Small intestine (tissue), 7 donors: Measurements from ENCODE around the gene ETV6. TPM values are rescaled to one million over a fixed set of nuclear protein-coding genes. Genes with fewer than 3 reads are reported as not detected.

Experiments used
- DNase-seq, 2 donors: peaks; one replicate each; pipeline versions ENCODE4 v3.0.0 to v3.0.0-alpha.2; 2013
- FAIRE-seq: peaks from 2 replicates; lab custom pipeline; 2012; peaks lifted over from hg19 to GRCh38; lab: Jason Lieb, UNC
- H3K27ac ChIP-seq, 3 donors: one replicate each; pipeline ENCODE4 v1.5.1; 2013; ENCODE audit warnings: low read length in 2 of 3, mild to moderate bottlenecking in 2 of 3, control low read depth in 1 of 3, inconsistent platforms in 1 of 3, low read depth in 1 of 3, moderate library complexity in 1 of 3
- H3K27me3 ChIP-seq, 3 donors: one replicate each; pipeline ENCODE4 v1.6.1; 2013; ENCODE audit warnings: low read length in 3 of 3, inconsistent platforms in 1 of 3; ENCODE audit not compliant: control insufficient read depth in 3 of 3, insufficient read depth in 3 of 3
- H3K36me3 ChIP-seq, 3 donors: one replicate each; pipeline ENCODE4 v1.6.1; 2013; ENCODE audit warnings: low read length in 3 of 3, inconsistent platforms in 1 of 3, low read depth in 1 of 3, mild to moderate bottlenecking in 1 of 3, moderate library complexity in 1 of 3; ENCODE audit not compliant: control insufficient read depth in 3 of 3, insufficient read depth in 2 of 3
- H3K4me1 ChIP-seq, 3 donors: one replicate each; pipeline ENCODE4 v1.6.1; 2013; ENCODE audit warnings: low read length in 2 of 3, inconsistent platforms in 1 of 3, low read depth in 1 of 3, mild to moderate bottlenecking in 1 of 3, moderate library complexity in 1 of 3; ENCODE audit not compliant: control insufficient read depth in 3 of 3, insufficient read depth in 2 of 3
- H3K4me3 ChIP-seq, 3 donors: one replicate each; pipeline ENCODE4 v1.5.1; 2013; ENCODE audit warnings: low read length in 3 of 3, control low read depth in 1 of 3, inconsistent platforms in 1 of 3, low read depth in 1 of 3, mild to moderate bottlenecking in 1 of 3, moderate library complexity in 1 of 3
- H3K9me3 ChIP-seq, 2 donors: one replicate each; pipeline ENCODE4 v1.6.1; 2013; ENCODE audit warnings: low read depth in 1 of 2, low read length in 1 of 2; ENCODE audit not compliant: control insufficient read depth in 2 of 2, insufficient read depth in 1 of 2
- WGBS, 3 donors: extraction: QIAGEN DNeasy Blood & Tissue Kit; methylation state at CpG; one replicate each; pipeline ENCODE4 v1.1.7; 2013; 5-methylcytosine and 5-hydroxymethylcytosine counted together
- polyA plus RNA-seq, 4 donors: library from polyadenylated mRNA; stranded (reverse) in 3 of 4; unstranded in 1 of 4; fragments of 200-250 nt in 3 of 4; fragments of 120-200 nt in 1 of 4; gene quantifications; one replicate each; pipeline versions ENCODE4 v1.2.1 to v1.2.3, GENCODE V29; 2013
- donor health status: healthy with polysubstance abuse.
- donor health status: control.
- donor health status: control.
- donor health status: Bipolar disorder and iron deficiency.
- donor health status: healthy.

Gene ETV6
- polyA plus RNA-seq, 4 donors: 5.1 to 13.6 (median 8.4) TPM

- peak overlapping the region; percentile 25 to 83 (median 43) for H3K27ac ChIP-seq
- peaks cover 0 to 3% of the 10 kb centered on the region in 2 donors for H3K9me3 ChIP-seq
- no peak overlapping the region for H3K4me3 ChIP-seq
- peaks cover 12 to 33% (median 20%) of the 10 kb centered on the region in 3 donors for H3K4me1 ChIP-seq
- WGBS, 3 donors: 14 to 55% (median 51%) methylated on average over 8 of the region's 8 CpGs
- FAIRE-seq (no peak), DNase-seq (peak; percentile 40 to 90)
- H3K27me3 ChIP-seq: no peaks in the 10 kb centered on the region
- H3K36me3 ChIP-seq: peaks cover 0 to 19% (median 0%) of the 10 kb centered on the region in 3 donors
These were observed 233.0 kb downstream of the ETV6 start for GRCh38 chr12:11882301-11883019.

GRCh38 chr12:11884116-11884515, 234.6 kb downstream of the ETV6 start:
- Histone ChIP-seq H3K36me3 (peaks cover 0 to 21% (median 0%) of the 10 kb centered on the region in 3 donors), H3K27ac (peak overlapping the region in 2 of 3 donors; percentile 24 to 84), H3K4me1 (peaks cover 10 to 24% (median 20%) of the 10 kb centered on the region in 3 donors), H3K27me3 (no peaks in the 10 kb centered on the region), H3K9me3 (peaks cover 0 to 3% of the 10 kb centered on the region in 2 donors), H3K4me3 (no peak overlapping the region)
- DNase-seq: no peak
- FAIRE-seq: no peak
- WGBS, 3 donors: 78 to 84% (median 81%) methylated on average over 11 of the region's 11 CpGs

- 81 to 94% (median 91%) methylated on average over 2 of the region's 2 CpGs for WGBS, 3 donors
- Histone ChIP-seq H3K27me3 (no peaks in the 10 kb centered on the region), H3K9me3 (peaks cover 0 to 3% of the 10 kb centered on the region in 2 donors), H3K4me1 (peaks cover 10 to 22% (median 20%) of the 10 kb centered on the region in 3 donors), H3K36me3 (peaks cover 0 to 22% (median 3%) of the 10 kb centered on the region in 3 donors), H3K27ac (peak overlapping the region; percentile 37 to 84 (median 53)), H3K4me3 (no peak overlapping the region)
- DNase-seq (peak in 1 of 2 donors; percentile 20), FAIRE-seq (no peak)
These were observed 235.2 kb downstream of the ETV6 start for GRCh38 chr12:11884706-11885105.

- Histone ChIP-seq H3K4me1 (peaks cover 10 to 22% (median 20%) of the 10 kb centered on the region in 3 donors), H3K36me3 (peaks cover 0 to 23% (median 4%) of the 10 kb centered on the region in 3 donors), H3K27me3 (no peaks in the 10 kb centered on the region), H3K27ac (peak overlapping the region; percentile 45 to 84 (median 53)), H3K9me3 (peaks cover 0 to 3% of the 10 kb centered on the region in 2 donors), H3K4me3 (no peak overlapping the region)
- FAIRE-seq: no peak
- WGBS, 3 donors: 24 to 54% (median 48%) methylated on average over 8 of the region's 8 CpGs
- DNase-seq: peak; percentile 55 to 83
These were observed 236.0 kb downstream of the ETV6 start for GRCh38 chr12:11885261-11886038.

- FAIRE-seq (no peak), DNase-seq (no peak)
- Histone ChIP-seq H3K4me3 (no peak overlapping the region), H3K9me3 (peaks cover 0 to 2% of the 10 kb centered on the region in 2 donors), H3K4me1 (peaks cover 10 to 22% (median 20%) of the 10 kb centered on the region in 3 donors), H3K27me3 (no peaks in the 10 kb centered on the region), H3K36me3 (peaks cover 3 to 25% (median 10%) of the 10 kb centered on the region in 3 donors), H3K27ac (no peak overlapping the region)
- WGBS, 3 donors: 92 to 97% (median 94%) methylated on average over 3 of the region's 3 CpGs
These were observed 236.9 kb downstream of the ETV6 start for GRCh38 chr12:11886339-11886738.

- Histone ChIP-seq H3K27me3 (no peaks in the 10 kb centered on the region), H3K27ac (no peak overlapping the region), H3K4me3 (no peak overlapping the region), H3K4me1 (peaks cover 9 to 16% (median 12%) of the 10 kb centered on the region in 3 donors), H3K36me3 (peaks cover 5 to 39% (median 14%) of the 10 kb centered on the region in 3 donors), H3K9me3 (no peaks in the 10 kb centered on the region)
- no peak for FAIRE-seq
- WGBS, 3 donors: 93 to 96% (median 94%) methylated on average over 3 of the region's 3 CpGs
- no peak for DNase-seq
These were observed 238.6 kb downstream of the ETV6 start for GRCh38 chr12:11888029-11888428.

GRCh38 chr12:11891346-11891745, 241.9 kb downstream of the ETV6 start:
- Histone ChIP-seq H3K9me3 (no peaks in the 10 kb centered on the region), H3K27ac (no peak overlapping the region), H3K36me3 (peaks cover 5 to 29% (median 14%) of the 10 kb centered on the region in 3 donors), H3K4me3 (no peak overlapping the region), H3K27me3 (no peaks in the 10 kb centered on the region), H3K4me1 (no peaks in the 10 kb centered on the region)
- 78 to 90% (median 85%) methylated on average over 4 of the region's 4 CpGs for WGBS, 3 donors
- no peak for FAIRE-seq
- DNase-seq: no peak

- no peaks in the 10 kb centered on the region for H3K9me3 ChIP-seq
- no peaks in the 10 kb centered on the region for H3K27me3 ChIP-seq
- H3K36me3 ChIP-seq: peaks cover 5 to 29% (median 14%) of the 10 kb centered on the region in 3 donors
- FAIRE-seq: no peak
- H3K27ac ChIP-seq: no peak overlapping the region
- WGBS, 3 donors: 84 to 92% (median 91%) methylated on average over 9 of the region's 9 CpGs
- no peak for DNase-seq
- H3K4me3 ChIP-seq: no peak overlapping the region
- no peaks in the 10 kb centered on the region for H3K4me1 ChIP-seq
These were observed 242.4 kb downstream of the ETV6 start for GRCh38 chr12:11891754-11892386.
